Stimulated activated naive CD8-positive, alpha-beta T cell treated with anti-CD3 and anti-CD28 coated beads, Interleukin-15, Interleukin-2, amounts not matched to agents 100 U/mL and 50 U/mL, for 24 hours (primary cell): ENCODE data around the gene IL21.
"Not testable (repeated sequence)": the region's sequence is repeated elsewhere in the genome, so short reads cannot be mapped to it uniquely, and the experiment has no call there.

Experiments used
- ATAC-seq: fragments of 150-1000 bp; cut with Tn5 transposase; one replicate; pipeline ENCODE4 v1.10.0; 2021
- DNase-seq: peaks from one replicate; pipeline ENCODE4 v3.0.0; 2021

The IL21 gene

DNA sequence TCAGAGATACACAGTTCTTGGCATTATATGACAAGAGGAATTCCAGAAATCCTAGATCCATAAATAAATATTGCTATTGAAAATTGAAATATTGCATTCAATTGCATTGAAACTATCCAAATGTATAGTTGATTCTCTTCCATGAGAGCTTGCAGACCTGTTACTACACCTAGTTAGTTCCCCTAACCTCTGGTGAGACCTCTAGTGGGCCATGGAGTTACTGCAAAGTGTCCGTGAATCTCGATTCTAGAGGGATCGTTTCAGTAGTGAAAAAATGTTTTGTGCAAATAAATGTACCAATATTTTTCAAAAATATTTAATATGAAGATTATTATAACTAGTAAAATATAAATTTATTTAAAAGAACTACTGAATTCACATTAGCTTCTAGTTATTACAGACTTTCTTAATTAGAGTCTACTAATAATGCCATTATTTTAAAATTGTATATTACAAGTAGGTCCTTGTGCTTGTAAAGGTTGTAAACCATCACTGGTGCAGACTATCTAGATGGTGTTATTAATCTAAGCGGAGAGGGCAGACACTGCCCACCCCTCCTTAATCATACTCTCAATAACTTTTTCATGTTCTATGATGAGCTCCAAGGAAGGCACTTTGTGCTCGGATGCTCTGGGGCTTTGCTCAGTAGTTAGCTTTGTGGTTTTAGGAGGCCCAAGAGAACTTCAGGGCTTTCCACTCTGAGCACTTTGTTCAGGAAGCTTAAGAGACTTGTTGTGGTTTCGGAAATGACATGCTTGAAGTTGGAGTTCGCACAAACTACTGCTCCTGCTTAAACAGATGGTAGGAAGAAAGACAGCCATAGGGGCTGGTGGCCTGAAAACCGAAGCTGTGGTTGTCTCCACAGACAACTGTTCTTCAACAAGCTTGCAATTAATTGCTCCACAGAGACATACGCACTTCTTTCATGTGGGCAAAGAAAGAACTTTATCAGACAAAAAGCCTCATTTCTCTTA is 42.8 kb downstream of the IL21 start:
- peak; percentile 76 for ATAC-seq
- DNase-seq, result peak; percentile 74

DNA sequence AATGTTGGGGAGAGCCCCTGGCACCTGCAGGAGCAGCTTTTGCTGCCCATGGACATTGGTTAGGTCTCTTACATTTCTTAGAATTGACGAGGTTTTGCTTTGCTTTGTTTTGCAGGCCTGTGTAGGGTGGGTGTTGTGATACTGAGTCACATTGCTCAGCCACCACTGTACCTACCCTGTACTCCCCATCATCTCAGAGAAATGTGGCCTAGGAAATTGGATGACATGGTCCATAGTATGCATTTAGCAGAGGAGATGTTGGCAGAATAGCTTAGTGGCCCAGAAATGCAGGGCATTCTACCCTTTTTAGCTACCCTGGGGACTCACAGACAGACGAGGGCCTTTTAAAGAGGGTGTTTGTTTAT is 43.7 kb downstream of the IL21 start:
- ATAC-seq (peak; percentile 47), DNase-seq (no peak)

DNA sequence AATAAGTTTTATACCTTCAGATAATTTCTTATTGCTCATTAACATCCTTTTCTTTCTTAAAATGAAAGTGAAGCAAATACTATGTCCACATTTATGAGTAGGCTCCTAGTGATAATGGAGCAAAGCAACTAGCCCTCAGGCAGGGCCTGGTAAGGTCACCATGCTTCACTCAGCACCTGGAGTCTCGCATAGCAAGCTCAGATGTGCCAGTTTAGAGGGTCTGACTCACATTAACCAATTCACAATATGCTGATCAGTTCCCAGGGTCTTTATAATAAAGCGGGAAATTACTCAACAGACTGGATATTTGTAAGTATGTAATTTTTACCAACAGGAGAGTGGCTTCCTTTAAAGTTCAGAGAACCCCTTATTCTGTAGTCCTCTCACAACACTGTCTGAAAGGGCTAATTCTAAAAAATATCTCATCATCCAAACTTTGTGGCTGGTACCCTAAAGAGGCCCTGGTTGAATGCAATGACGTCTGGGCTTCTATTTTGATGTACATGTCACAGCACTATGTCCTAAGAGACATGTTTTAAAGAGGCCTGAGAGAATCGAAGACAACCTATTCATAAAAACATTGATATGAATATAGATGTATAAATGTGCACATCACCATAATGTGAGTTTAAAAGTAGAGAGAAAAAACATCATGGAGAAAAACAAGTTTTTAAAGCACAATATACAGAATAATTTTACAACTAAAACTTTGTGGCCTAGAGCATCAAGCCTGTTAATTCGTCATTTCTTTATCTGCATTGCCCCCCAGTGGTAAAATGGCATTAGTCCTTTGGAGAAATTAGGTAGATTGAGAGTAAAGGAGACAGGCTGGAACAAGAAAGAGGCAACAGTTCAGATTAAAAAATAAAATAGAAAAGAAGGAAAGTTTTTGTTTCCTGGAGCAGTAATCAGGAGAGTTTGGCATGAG is 44.3 kb downstream of the IL21 start:
- peak; percentile 77 for ATAC-seq
- peak; percentile 28 for DNase-seq

DNA sequence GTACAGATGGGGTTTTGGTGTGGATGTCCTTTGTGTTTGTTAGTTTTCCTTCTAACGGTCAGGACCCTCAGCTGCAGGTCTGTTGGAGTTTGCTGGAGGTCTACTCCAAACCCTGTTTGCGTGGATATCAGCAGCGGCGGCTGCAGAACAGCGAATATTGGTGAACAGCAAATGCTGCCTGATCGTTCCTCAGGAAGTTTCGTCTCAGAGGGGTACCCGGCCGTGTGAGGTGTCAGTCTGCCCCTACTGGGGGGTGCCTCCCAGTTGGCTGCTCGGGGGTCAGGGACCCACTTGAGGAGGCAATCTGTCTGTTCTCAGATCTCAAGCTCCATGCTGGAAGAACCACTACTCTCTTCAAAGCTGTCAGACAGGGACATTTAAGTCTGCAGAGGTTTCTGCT is 46.5 kb downstream of the IL21 start:
- DNase-seq, ATAC-seq: not testable (repeated sequence)

DNA sequence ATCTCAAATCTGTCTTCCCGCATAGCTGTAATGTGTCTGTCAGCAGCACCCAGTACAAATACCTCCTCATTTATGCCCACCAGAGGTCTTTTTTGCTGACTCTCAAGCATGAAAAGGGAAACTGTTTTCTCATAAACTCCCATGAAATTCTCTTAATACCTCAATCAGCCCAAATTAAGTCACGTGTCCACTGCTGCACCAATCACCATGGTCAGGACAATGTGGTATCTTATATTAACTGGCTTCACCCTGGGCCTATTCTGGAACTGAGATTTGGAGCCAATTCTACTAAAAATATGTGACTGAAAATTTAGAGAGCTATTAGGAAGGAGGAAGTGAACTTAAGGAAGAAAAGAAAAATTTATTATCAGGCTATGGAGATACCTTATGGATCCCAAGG is 58.4 kb downstream of the IL21 start:
- ATAC-seq (no peak), DNase-seq (no peak)
